ENCODE data around the gene EAF1.
A peak's percentile ranks its signal among the peaks of the same experiment; 100 is the strongest.
"Not testable (repeated sequence)": the region's sequence is repeated elsewhere in the genome, so short reads cannot be mapped to it uniquely, and the experiment has no call there.

Gene EAF1

GRCh38 chr3:15409239-15409638 lies 18.2 kb upstream of the EAF1 start:
- no peak for TF ChIP-seq CTCF (IDR thresholded peaks at IDR 0.05; ENCODE audit: insufficient read depth, low read length, missing control alignments)
- DNase-seq (ENCODE audit: low read depth, low spot score), result no peak
- CTCF ChIA-PET, result interaction anchor here (3.2 to 11.3 kb wide), 2 partner anchors 142 to 207 kb away, joined by 32 to 409 read pairs; no protein-coding TSS in a partner anchor
- POLR2A ChIA-PET, result no interaction called here
- H3K4me3 ChIP-seq (ENCODE audit: low read depth, low read length), result no peak overlapping the region

GRCh38 chr3:15409774-15410173 lies 17.6 kb upstream of the EAF1 start:
- no peak for DNase-seq (ENCODE audit: low read depth, low spot score)
- TF ChIP-seq CTCF (IDR thresholded peaks at IDR 0.05; ENCODE audit: insufficient read depth, low read length, missing control alignments), result no peak
- ChIA-PET CTCF (interaction anchor here (11.3 kb wide), 1 partner anchor 142 kb away, joined by 409 read pairs; no protein-coding TSS in a partner anchor), POLR2A (no interaction called here)
- no peak overlapping the region for H3K4me3 ChIP-seq (ENCODE audit: low read depth, low read length)

GRCh38 chr3:15410966-15411365 lies 16.4 kb upstream of the EAF1 start:
- POLR2A ChIA-PET; DNase-seq (ENCODE audit: low read depth, low spot score); H3K4me3 ChIP-seq (ENCODE audit: low read depth, low read length): not testable (repeated sequence)
- CTCF ChIA-PET, result interaction anchor here (11.3 kb wide), 1 partner anchor 144 kb away, joined by 409 read pairs; no protein-coding TSS in a partner anchor

- ChIA-PET POLR2A (no interaction called here), CTCF (interaction anchor here (1.1 to 1.9 kb wide), 3 partner anchors 14 to 153 kb away, joined by 3 to 10 read pairs (median 3); no protein-coding TSS in a partner anchor)
- no peak for DNase-seq (ENCODE audit: low read depth, low spot score)
- no peak for TF ChIP-seq CTCF (IDR thresholded peaks at IDR 0.05; ENCODE audit: insufficient read depth, low read length, missing control alignments)
- H3K4me3 ChIP-seq (ENCODE audit: low read depth, low read length), result no peak overlapping the region
These were observed 6.5 kb upstream of the EAF1 start for GRCh38 chr3:15420871-15421270.

- POLR2A ChIA-PET, result no interaction called here
- CTCF ChIA-PET, result interaction anchor here (0.6 to 3.3 kb wide), 4 partner anchors 21 to 221 kb away, joined by 3 to 12 read pairs (median 4); partner anchors contain the start of gene CAPN7
These were observed 749 bp upstream of the EAF1 start for GRCh38 chr3:15426579-15427118.

GRCh38 chr3:15427981-15428380 lies 583 bp downstream of the EAF1 start:
- H3K4me3 ChIP-seq (ENCODE audit: low read depth, low read length), result peak overlapping the region; percentile 91
- POLR2A ChIA-PET, result no interaction called here
- DNase-seq (ENCODE audit: low read depth, low spot score), result no peak
- CTCF ChIA-PET, result no interaction called here
- TF ChIP-seq CTCF (IDR thresholded peaks at IDR 0.05; ENCODE audit: insufficient read depth, low read length, missing control alignments), result no peak

More at GRCh38 chr3:15426579-15427118, 749 bp upstream of the EAF1 start:
- no peak for DNase-seq (ENCODE audit: low read depth, low spot score)
- H3K4me3 ChIP-seq (ENCODE audit: low read depth, low read length), result peak overlapping the region; percentile 91
- no peak for TF ChIP-seq CTCF (IDR thresholded peaks at IDR 0.05; ENCODE audit: insufficient read depth, low read length, missing control alignments)

- ChIA-PET CTCF (no interaction called here), POLR2A (no interaction called here)
- no peak for TF ChIP-seq CTCF (IDR thresholded peaks at IDR 0.05; ENCODE audit: insufficient read depth, low read length, missing control alignments)
- peak overlapping the region; percentile 91 for H3K4me3 ChIP-seq (ENCODE audit: low read depth, low read length)
- DNase-seq (ENCODE audit: low read depth, low spot score), result peak; percentile 12
These were observed 1.1 kb downstream of the EAF1 start for GRCh38 chr3:15428539-15428938.

All from AG04449 (cell line).